ENCODE data around the gene RPTOR. TPM values are rescaled to one million over a fixed set of nuclear protein-coding genes. Genes with fewer than 3 reads are reported as not detected.

Gene RPTOR
- total and polyA plus RNA-seq, 12 donors, result 7.9 to 30.3 (median 25.6) TPM

DNA sequence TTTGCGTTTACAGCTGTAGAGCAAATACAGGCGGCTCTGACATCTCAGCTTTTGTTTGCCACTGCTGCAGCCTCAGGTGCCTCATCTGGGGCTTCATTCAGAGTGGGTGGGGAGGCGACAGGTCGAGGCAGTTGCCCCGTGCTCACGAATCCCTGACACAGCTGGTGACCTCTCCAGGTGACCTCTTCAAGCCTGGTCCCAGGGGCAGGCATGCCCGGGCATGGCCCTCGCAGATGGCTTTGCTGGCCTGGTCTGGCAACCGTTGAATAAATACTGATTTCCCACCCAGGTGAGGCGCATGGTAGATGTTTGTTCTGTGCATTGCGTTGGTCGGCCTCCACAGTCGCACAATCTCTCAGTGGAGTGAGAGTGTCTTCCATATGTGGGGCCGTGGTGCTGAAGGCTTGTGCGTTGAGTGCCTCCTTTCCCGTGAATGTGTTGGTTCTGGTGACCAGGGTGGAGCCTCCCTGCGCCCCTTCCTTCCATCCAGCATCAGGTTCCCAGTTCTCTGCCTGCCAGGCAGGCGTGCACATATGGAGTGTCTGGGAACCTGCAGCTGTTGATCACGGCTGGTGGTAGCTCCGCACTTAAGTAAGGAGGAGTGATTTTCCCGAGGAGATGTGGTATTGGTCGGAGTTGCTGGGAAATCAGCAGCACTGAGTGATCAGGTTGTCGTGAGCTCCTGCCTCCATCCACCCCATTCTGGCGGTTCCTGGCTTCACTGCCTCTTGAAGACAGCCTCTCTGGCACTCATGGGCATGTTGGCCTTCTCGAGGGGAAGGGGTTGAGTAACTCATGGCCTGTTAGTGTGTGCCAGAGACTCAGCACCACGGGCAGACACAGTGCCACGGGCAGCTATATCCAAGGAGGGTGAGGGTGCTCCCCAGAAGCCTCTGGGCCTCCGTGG, 149.7 kb downstream of the RPTOR start:
- WGBS, 2 donors, result 89 to 90% methylated on average over 28 of the region's 28 CpGs
- peaks cover 0 to 16% (median 8%) of the 10 kb centered on the region in 9 donors for H3K4me1 ChIP-seq
- intact Hi-C loops (cut with DNase I), result no loop called here
- H3K27ac ChIP-seq, result no peak overlapping the region
- H3K9me3 ChIP-seq, result no peaks in the 10 kb centered on the region
- no peak overlapping the region for H3K4me3 ChIP-seq
- TF ChIP-seq, protein P1, sequence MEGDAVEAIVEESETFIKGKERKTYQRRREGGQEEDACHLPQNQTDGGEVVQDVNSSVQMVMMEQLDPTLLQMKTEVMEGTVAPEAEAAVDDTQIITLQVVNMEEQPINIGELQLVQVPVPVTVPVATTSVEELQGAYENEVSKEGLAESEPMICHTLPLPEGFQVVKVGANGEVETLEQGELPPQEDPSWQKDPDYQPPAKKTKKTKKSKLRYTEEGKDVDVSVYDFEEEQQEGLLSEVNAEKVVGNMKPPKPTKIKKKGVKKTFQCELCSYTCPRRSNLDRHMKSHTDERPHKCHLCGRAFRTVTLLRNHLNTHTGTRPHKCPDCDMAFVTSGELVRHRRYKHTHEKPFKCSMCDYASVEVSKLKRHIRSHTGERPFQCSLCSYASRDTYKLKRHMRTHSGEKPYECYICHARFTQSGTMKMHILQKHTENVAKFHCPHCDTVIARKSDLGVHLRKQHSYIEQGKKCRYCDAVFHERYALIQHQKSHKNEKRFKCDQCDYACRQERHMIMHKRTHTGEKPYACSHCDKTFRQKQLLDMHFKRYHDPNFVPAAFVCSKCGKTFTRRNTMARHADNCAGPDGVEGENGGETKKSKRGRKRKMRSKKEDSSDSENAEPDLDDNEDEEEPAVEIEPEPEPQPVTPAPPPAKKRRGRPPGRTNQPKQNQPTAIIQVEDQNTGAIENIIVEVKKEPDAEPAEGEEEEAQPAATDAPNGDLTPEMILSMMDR (IDR thresholded peaks at IDR 0.05), result no peak
- DNase-seq (no peak), ATAC-seq (no peak)
- H3K36me3 ChIP-seq, result no peaks in the 10 kb centered on the region
- no peaks in the 10 kb centered on the region for H3K27me3 ChIP-seq

DNA sequence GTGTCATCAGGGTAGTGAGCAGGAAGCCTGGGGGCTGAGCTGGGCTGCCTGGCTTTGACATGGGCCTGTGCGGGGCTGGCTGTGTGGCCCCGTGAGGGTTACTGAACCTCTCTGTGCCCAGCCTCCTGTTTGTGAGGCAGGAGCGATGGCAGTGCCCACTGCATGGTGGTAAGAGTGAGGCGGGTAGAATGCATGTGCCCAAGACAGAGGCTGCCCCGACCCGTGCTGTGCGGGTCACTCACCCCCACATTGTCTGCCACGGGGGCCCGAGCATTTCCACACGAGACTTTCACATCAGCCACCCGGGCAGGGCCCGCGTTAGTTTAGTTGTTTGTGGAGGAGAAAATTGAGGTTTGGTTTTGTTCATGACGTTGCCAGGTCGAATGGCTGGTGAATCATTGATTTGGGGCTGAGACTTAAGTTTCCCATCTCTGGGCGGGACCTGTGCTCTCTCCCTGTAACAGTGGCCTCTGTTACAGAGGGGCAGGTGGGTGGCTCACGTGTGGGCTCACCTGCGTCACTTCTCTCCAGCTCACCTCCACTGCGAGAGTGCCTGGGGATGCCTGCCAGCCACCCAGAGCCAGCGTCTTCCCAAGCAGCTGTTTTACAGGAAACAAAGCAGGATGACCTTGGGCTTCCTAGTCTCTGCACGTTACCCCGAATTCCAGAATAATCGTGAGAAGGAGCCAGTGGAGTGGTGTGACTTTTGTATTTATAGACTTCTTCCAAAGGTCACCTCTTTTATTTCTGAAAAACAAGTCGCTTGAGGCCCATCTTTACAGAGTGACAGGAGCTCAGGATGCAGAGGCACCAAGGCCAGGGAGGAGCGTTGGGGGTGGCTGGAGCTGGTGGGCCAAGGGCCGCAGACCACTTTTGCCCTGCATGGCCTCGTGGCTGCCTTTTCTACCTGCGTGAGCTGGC, 150.6 kb downstream of the RPTOR start:
- no peaks in the 10 kb centered on the region for H3K36me3 ChIP-seq
- intact Hi-C loops (cut with DNase I), result no loop called here
- ATAC-seq (no peak), DNase-seq (no peak)
- WGBS, 2 donors, result 78% methylated on average over 28 of the region's 28 CpGs
- no peaks in the 10 kb centered on the region for H3K9me3 ChIP-seq
- H3K27me3 ChIP-seq, result no peaks in the 10 kb centered on the region
- peaks cover 0 to 16% (median 8%) of the 10 kb centered on the region in 9 donors for H3K4me1 ChIP-seq
- no peak overlapping the region for H3K27ac ChIP-seq
- TF ChIP-seq, protein P1 (IDR thresholded peaks at IDR 0.05), result no peak
- H3K4me3 ChIP-seq, result no peak overlapping the region

DNA sequence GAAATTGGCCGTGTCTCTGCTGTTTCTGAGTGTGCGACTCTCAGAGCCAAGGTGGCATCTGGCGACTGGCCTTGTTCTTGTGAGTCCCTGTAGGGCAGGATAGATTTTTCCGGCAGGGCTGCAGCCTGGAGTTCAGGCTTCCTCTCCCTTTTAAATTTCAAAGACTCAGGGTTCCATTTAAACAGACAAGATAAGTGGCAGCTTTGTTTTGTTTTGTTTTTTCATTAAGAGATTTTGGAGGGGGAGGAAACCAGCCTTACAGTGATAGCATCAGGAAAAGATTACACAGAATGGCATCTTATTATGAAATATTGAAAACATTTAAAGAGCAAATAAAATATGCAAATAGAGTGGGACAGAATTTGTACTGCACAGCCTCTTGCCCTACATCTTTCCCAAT, 151.3 kb downstream of the RPTOR start:
- no peak for DNase-seq

DNA sequence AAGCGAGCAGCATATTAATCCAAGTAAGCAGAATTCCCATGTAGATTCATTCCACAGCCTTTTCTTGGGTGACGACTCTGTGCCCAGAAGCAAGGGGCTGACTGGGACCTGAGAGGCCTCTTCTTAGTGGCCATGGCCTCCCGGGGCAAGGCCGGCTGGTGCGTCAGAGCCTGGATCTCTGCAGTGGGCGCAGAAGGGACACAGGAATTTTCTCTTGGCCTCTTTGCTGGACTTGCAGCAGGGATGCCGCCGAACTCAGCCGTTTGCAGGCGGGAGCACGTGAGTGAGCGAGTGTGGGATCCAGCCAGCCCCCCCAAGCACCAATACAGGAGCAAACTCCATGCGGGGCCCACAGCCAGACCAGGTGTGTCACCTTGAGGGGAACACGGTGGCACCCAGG, 151.8 kb downstream of the RPTOR start:
- DNase-seq, result no peak
- WGBS, 2 donors, result 83 to 84% methylated on average over 14 of the region's 14 CpGs
- TF ChIP-seq, protein P1 (IDR thresholded peaks at IDR 0.05), result no peak
- no peak for ATAC-seq
- H3K27ac ChIP-seq, result no peak overlapping the region
- no peaks in the 10 kb centered on the region for H3K27me3 ChIP-seq
- intact Hi-C loops (cut with DNase I), result no loop called here
- no peaks in the 10 kb centered on the region for H3K36me3 ChIP-seq
- H3K9me3 ChIP-seq, result no peaks in the 10 kb centered on the region
- no peak overlapping the region for H3K4me3 ChIP-seq
- H3K4me1 ChIP-seq, result peaks cover 0 to 16% (median 8%) of the 10 kb centered on the region in 9 donors

More for the DNA sequence above, 151.3 kb downstream of the RPTOR start:
- intact Hi-C loops (cut with DNase I), result no loop called here
- Histone ChIP-seq H3K36me3 (no peaks in the 10 kb centered on the region), H3K27me3 (no peaks in the 10 kb centered on the region), H3K27ac (no peak overlapping the region), H3K4me1 (peaks cover 0 to 16% (median 8%) of the 10 kb centered on the region in 9 donors), H3K9me3 (no peaks in the 10 kb centered on the region), H3K4me3 (no peak overlapping the region)
- 53 to 63% methylated on average over 4 of the region's 4 CpGs for WGBS, 2 donors
- no peak for ATAC-seq
- TF ChIP-seq, protein P1 (IDR thresholded peaks at IDR 0.05), result no peak
